Measurements from ENCODE around the gene LIN28A.

The LIN28A gene

DNA sequence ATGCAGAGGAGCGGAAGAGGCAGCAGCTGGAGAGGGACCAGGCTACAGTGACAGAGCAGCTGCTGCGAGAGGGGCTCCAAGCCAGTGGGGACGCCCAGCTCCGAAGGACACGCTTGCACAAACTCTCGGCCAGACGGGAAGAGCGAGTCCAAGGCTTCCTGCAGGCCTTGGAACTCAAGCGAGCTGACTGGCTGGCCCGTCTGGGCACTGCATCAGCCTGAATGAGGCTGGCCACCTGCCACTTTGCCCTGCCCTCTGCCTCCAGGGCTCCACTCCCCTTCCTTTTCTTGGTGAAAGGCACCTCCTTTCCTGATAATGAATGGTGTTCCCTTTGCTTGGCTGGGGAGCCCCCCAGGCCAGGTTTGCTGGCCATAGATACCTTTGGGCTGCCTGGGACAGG lies 58.3 kb downstream of the LIN28A start:
- TF ChIP-seq POLR2AphosphoS5 (IDR thresholded peaks at IDR 0.05; ENCODE audit: low read depth) = no peak
- no peak for TF ChIP-seq GABPA (IDR thresholded peaks at IDR 0.05; ENCODE audit: low read depth)
- no peak for TF ChIP-seq CTCF (IDR thresholded peaks at IDR 0.05; ENCODE audit: insufficient read depth, low read length)
- TF ChIP-seq, protein P1, sequence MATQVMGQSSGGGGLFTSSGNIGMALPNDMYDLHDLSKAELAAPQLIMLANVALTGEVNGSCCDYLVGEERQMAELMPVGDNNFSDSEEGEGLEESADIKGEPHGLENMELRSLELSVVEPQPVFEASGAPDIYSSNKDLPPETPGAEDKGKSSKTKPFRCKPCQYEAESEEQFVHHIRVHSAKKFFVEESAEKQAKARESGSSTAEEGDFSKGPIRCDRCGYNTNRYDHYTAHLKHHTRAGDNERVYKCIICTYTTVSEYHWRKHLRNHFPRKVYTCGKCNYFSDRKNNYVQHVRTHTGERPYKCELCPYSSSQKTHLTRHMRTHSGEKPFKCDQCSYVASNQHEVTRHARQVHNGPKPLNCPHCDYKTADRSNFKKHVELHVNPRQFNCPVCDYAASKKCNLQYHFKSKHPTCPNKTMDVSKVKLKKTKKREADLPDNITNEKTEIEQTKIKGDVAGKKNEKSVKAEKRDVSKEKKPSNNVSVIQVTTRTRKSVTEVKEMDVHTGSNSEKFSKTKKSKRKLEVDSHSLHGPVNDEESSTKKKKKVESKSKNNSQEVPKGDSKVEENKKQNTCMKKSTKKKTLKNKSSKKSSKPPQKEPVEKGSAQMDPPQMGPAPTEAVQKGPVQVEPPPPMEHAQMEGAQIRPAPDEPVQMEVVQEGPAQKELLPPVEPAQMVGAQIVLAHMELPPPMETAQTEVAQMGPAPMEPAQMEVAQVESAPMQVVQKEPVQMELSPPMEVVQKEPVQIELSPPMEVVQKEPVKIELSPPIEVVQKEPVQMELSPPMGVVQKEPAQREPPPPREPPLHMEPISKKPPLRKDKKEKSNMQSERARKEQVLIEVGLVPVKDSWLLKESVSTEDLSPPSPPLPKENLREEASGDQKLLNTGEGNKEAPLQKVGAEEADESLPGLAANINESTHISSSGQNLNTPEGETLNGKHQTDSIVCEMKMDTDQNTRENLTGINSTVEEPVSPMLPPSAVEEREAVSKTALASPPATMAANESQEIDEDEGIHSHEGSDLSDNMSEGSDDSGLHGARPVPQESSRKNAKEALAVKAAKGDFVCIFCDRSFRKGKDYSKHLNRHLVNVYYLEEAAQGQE (IDR thresholded peaks at IDR 0.05; ENCODE audit: insufficient replicate concordance, low read depth) = no peak
- Histone ChIP-seq H3K27ac (replicated peaks) (no peak overlapping the region), H3K27me3 (ENCODE audit: insufficient read depth, poor library complexity, severe bottlenecking) (no peaks in the 10 kb centered on the region), H3K4me3 (replicated peaks; ENCODE audit: insufficient read depth, low read length) (no peak overlapping the region)
- no peak for DNase-seq (ENCODE audit: low read depth in 1 of 2, low spot score in 1 of 2)

DNA sequence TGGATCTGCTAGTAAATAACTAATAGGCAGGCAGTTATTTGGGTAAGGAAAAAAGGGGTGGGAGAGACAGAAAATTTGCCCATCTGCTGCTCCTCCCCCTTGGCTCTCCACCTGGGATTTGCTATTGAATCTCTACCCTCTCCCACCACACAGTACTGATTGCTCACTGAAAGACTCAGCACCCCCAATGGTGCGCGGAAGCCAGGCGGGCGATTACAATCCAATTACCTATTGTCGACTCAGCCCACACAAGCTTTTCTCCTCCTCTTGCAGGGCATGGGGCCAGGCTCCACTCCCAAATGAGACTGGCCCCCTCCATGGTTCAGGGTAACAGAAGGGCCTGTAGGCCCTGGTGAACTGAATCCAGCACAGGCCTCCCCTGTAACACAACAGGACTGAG lies 58.9 kb downstream of the LIN28A start:
- Histone ChIP-seq H3K27ac (replicated peaks) (peak overlapping the region; percentile 28), H3K27me3 (ENCODE audit: insufficient read depth, poor library complexity, severe bottlenecking) (no peaks in the 10 kb centered on the region), H3K4me3 (replicated peaks; ENCODE audit: insufficient read depth, low read length) (no peak overlapping the region)
- TF ChIP-seq, protein P1 (IDR thresholded peaks at IDR 0.05; ENCODE audit: insufficient replicate concordance, low read depth) = no peak
- TF ChIP-seq GABPA (IDR thresholded peaks at IDR 0.05; ENCODE audit: low read depth) = no peak
- TF ChIP-seq SPI1 (IDR thresholded peaks at IDR 0.05; ENCODE audit: borderline replicate concordance, low read depth) = no peak
- no peak; the same call in 1 of the 2 replicates for TF ChIP-seq POLR2AphosphoS5 (IDR thresholded peaks at IDR 0.05; ENCODE audit: low read depth)
- TF ChIP-seq CTCF (IDR thresholded peaks at IDR 0.05; ENCODE audit: insufficient read depth, low read length) = no peak
- no peak for DNase-seq (ENCODE audit: low read depth in 1 of 2, low spot score in 1 of 2)

DNA sequence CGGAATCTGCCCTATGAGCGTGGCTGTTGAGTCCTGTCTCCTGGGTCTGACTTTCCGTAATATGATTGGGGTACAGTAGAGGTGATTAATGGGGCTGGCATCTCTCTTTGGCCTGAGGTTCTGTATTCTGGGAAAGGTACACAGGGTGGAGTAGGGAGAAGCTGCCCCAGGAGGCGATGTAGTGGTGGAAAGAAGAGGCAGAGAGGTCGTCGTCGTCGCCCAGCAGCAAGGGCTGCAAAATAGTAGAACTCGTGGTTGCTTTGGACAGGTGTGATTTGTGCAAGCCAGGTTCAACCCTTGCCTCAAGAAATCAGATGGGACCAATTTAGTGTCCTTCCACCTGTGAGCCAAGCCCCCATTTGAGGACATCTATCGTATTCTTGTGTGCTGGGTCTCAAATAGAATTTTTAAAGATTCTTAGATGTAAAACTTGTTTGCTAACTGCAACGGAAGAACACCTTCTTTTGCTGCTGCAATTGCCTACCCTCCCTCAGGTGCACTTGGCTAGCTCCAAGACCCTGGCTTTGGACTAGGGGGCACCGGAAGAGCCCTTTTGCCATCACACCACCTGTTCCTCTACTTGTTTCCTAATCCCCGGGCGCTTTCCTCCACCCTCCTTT lies 60.4 kb downstream of the LIN28A start:
- Histone ChIP-seq H3K27ac (replicated peaks) (peak overlapping the region; percentile 99), H3K4me3 (replicated peaks; ENCODE audit: insufficient read depth, low read length) (peak overlapping the region; percentile 82), H3K27me3 (ENCODE audit: insufficient read depth, poor library complexity, severe bottlenecking) (no peaks in the 10 kb centered on the region)
- TF ChIP-seq POLR2AphosphoS5 (IDR thresholded peaks at IDR 0.05; ENCODE audit: low read depth) (no peak), CTCF (IDR thresholded peaks at IDR 0.05; ENCODE audit: insufficient read depth, low read length) (no peak), GABPA (IDR thresholded peaks at IDR 0.05; ENCODE audit: low read depth) (no peak), SPI1 (IDR thresholded peaks at IDR 0.05; ENCODE audit: borderline replicate concordance, low read depth) (no peak)
- TF ChIP-seq, protein P1 (IDR thresholded peaks at IDR 0.05; ENCODE audit: insufficient replicate concordance, low read depth) = no peak
- peak in 1 of 2 experiments; percentile 40 for DNase-seq (ENCODE audit: low read depth in 1 of 2, low spot score in 1 of 2)
